ENCODE data around the gene PTPRN2. TPM values are rescaled to one million over a fixed set of nuclear protein-coding genes. Genes with fewer than 3 reads are reported as not detected.

Gene PTPRN2
- total and polyA plus RNA-seq, 7 donors: 3.2 to 7.1 (median 5.5) TPM

DNA sequence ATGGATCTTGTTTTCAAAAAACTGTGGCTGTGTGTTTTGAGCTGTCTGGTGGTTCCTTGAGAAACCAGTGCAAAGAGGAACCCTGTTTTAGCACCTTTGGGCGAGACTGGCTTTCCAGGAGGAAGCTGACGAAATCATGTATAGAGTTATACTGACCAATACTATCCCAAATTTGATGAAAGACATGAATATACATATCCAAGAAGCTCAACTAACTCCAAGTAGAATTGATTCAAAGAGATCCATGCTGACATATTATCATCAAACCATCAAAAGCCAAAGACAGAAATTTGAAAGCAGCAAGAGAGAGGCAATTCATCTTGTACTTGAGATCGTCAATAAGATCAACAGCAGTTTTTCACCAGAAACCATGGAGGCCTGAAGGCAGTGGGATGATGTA, 640.1 kb downstream of the PTPRN2 start:
- TF ChIP-seq POLR2A (IDR thresholded peaks at IDR 0.05): no peak
- no peak for TF ChIP-seq POLR2AphosphoS5 (IDR thresholded peaks at IDR 0.05)
- no peak for TF ChIP-seq EP300 (IDR thresholded peaks at IDR 0.05)
- TF ChIP-seq, protein P1, sequence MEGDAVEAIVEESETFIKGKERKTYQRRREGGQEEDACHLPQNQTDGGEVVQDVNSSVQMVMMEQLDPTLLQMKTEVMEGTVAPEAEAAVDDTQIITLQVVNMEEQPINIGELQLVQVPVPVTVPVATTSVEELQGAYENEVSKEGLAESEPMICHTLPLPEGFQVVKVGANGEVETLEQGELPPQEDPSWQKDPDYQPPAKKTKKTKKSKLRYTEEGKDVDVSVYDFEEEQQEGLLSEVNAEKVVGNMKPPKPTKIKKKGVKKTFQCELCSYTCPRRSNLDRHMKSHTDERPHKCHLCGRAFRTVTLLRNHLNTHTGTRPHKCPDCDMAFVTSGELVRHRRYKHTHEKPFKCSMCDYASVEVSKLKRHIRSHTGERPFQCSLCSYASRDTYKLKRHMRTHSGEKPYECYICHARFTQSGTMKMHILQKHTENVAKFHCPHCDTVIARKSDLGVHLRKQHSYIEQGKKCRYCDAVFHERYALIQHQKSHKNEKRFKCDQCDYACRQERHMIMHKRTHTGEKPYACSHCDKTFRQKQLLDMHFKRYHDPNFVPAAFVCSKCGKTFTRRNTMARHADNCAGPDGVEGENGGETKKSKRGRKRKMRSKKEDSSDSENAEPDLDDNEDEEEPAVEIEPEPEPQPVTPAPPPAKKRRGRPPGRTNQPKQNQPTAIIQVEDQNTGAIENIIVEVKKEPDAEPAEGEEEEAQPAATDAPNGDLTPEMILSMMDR (IDR thresholded peaks at IDR 0.05): no peak
- no peaks in the 10 kb centered on the region for H3K4me1 ChIP-seq
- no peaks in the 10 kb centered on the region for H3K36me3 ChIP-seq
- peaks cover 0 to 21% (median 4%) of the 10 kb centered on the region in 4 donors for H3K9me3 ChIP-seq
- H3K27ac ChIP-seq: no peak overlapping the region
- WGBS, 2 donors: 90 to 94% methylated on average over 3 of the region's 3 CpGs
- no peak overlapping the region for H3K4me3 ChIP-seq
- DNase-seq: no peak
- H3K27me3 ChIP-seq: no peaks in the 10 kb centered on the region
- intact Hi-C loops (cut with DNase I): no loop called here

DNA sequence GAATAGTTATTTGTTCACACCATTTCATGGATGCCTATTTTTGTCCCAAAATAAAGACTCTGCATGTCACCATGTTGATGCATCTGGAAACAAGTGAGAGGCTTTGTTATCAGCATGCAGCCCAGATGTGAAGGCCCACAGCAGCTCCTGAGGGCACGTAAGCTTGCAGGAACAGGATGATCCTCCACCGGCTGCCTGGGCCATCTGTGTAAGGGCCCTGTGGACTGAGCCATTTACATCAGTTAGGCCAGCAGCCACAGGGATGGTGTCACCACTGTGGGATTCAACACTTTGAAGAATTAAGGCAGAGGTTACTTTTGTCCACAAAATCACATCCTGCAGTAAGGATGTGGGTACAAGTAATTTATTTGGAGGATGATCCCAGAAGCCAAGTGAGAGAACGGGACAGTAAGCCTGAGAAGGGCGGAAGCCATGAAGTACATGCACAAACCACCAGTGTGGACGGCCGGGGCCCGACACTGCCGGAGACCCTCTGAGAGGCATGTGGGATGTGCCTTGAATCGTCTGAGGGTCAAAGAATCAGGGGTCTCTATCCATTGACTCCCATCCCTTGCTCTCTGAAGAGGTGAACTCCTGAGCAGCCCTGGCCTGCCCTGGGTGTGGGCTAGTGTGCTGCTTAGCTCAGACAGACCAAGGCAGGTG, 641.1 kb downstream of the PTPRN2 start:
- Histone ChIP-seq H3K9me3 (peaks cover 0 to 21% (median 4%) of the 10 kb centered on the region in 4 donors), H3K27me3 (no peaks in the 10 kb centered on the region), H3K27ac (no peak overlapping the region), H3K4me1 (no peaks in the 10 kb centered on the region), H3K36me3 (no peaks in the 10 kb centered on the region), H3K4me3 (no peak overlapping the region)
- 93 to 94% methylated on average over 9 of the region's 9 CpGs for WGBS, 2 donors
- DNase-seq: no peak
- TF ChIP-seq POLR2A (IDR thresholded peaks at IDR 0.05): no peak
- TF ChIP-seq EP300 (IDR thresholded peaks at IDR 0.05): no peak
- TF ChIP-seq, protein P1 (IDR thresholded peaks at IDR 0.05): no peak
- no peak for TF ChIP-seq POLR2AphosphoS5 (IDR thresholded peaks at IDR 0.05)
- intact Hi-C loops (cut with DNase I): no loop called here

DNA sequence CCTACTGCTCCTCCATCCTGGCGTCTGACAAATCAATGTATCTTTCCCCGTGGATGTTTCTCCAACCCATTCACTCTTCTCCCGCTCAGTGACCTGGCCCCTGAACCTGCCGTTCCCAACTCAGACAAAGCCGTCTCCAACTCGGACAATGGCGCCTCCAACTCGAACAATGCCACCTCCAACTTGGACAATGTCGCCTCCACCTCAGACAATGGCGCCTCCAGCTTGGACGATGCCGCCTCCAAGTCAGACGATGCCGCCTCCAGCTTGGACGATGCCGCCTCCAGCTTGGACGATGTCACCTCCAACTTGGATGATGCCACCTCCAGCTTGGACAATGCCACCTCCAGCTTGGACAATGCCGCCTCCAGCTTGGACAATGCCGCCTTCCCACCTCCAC, 642.2 kb downstream of the PTPRN2 start:
- Histone ChIP-seq H3K4me1 (no peaks in the 10 kb centered on the region), H3K9me3 (peaks cover 0 to 18% (median 4%) of the 10 kb centered on the region in 4 donors), H3K27ac (no peak overlapping the region), H3K4me3 (no peak overlapping the region), H3K36me3 (no peaks in the 10 kb centered on the region), H3K27me3 (no peaks in the 10 kb centered on the region)
- TF ChIP-seq, protein P1 (IDR thresholded peaks at IDR 0.05): no peak
- no peak for TF ChIP-seq EP300 (IDR thresholded peaks at IDR 0.05)
- TF ChIP-seq POLR2A (IDR thresholded peaks at IDR 0.05): no peak
- no peak for TF ChIP-seq POLR2AphosphoS5 (IDR thresholded peaks at IDR 0.05)
- no peak for DNase-seq
- intact Hi-C loops (cut with DNase I): no loop called here
- WGBS, 2 donors: 92 to 95% methylated on average over 19 of the region's 19 CpGs

DNA sequence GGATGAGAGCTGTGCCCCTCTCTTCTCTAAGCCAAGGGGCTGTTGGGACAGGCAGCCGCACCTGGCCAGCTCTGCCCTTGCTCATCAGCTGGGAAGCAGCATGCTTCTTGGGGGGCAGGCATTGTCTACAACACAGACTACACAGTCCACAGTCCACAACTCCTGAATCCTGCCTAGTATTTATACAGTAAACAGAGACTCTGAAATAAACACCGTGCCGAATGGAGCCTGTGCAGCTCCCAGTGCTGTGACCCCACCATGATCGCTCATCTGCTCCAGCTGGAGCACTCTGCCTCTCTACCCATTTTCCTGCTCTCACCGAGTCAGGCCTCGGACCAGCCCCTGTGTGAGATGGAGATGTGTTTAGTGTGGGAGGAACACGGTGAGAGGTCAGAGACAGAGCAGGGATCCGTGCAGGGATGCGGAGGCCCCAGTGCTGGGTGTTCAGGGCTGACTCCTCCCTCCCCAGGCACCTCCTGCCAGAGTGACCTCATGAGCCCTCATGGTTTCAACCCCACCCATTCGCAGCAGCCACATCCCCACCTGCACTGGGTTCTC, 642.8 kb downstream of the PTPRN2 start:
- WGBS, 2 donors: 92 to 93% methylated on average over 10 of the region's 10 CpGs
- Histone ChIP-seq H3K27ac (no peak overlapping the region), H3K4me1 (no peaks in the 10 kb centered on the region), H3K27me3 (no peaks in the 10 kb centered on the region), H3K36me3 (no peaks in the 10 kb centered on the region), H3K9me3 (peaks cover 0 to 15% (median 4%) of the 10 kb centered on the region in 4 donors), H3K4me3 (no peak overlapping the region)
- intact Hi-C loops (cut with DNase I): no loop called here
- no peak for DNase-seq
- TF ChIP-seq, protein P1 (IDR thresholded peaks at IDR 0.05): no peak
- no peak for TF ChIP-seq POLR2A (IDR thresholded peaks at IDR 0.05)
- TF ChIP-seq EP300 (IDR thresholded peaks at IDR 0.05): no peak
- no peak for TF ChIP-seq POLR2AphosphoS5 (IDR thresholded peaks at IDR 0.05)

All from sigmoid colon (tissue), 7 donors.